HepG2 (cell line): Measurements from ENCODE around the gene CD40. TPM values are rescaled to one million over a fixed set of nuclear protein-coding genes. Genes with fewer than 3 reads are reported as not detected.

Source experiments
- ATAC-seq: fragments of 200-7000 bp; cut with Tn5 transposase; 3 replicates; pipeline ENCODE4 v1.9.1; 2020; ENCODE audit warnings: mild to moderate bottlenecking, moderate library complexity
- BruUV-seq: library from RNA; stranded (reverse); fragments of 400-500 nt; replicated peaks from 2 replicates; lab custom pipeline; 2021; lab: Mats Ljungman, UMichigan
- CTCF ChIA-PET: fragments of 300-600 bp; formaldehyde crosslinking; extraction: SDS; loops from one replicate; lab custom pipeline; 2021; ENCODE audit warnings: low total read pairs, inconsistent platforms, low intra/inter-chr PET ratio; lab: Yijun Ruan, JAX
- POLR2A ChIA-PET: fragments of 350-600 bp; sonication (Branson Sonifier 250); formaldehyde crosslinking; loops from one replicate; lab custom pipeline; 2020; ENCODE audit warnings: antibody characterized with exemption, inconsistent platforms; lab: Yijun Ruan, JAX
- DNase-seq: peaks from one replicate; pipeline ENCODE4 v3.0.0-alpha.2; 2015; ENCODE audit warnings: low spot score
- FAIRE-seq: peaks from 3 replicates; lab custom pipeline; 2011; peaks lifted over from hg19 to GRCh38; lab: Jason Lieb, UNC
- H2AFZ ChIP-seq: one replicate; pipeline ENCODE4 v1.6.1; 2011; ENCODE audit warnings: low read length, inconsistent platforms
- H3K27ac ChIP-seq: fragments of 300-600 bp; 3 replicates; pipeline ENCODE4 v1.8.0; 2011; ENCODE audit warnings: mixed run types, mild to moderate bottlenecking, mixed read lengths, low read length, inconsistent platforms; ENCODE audit not compliant: insufficient read depth; ENCODE audit errors: extremely low read length
- H3K27me3 ChIP-seq, 2 experiments: fragments of 200-600 bp in 1 of 2; 2 replicates in 1 of 2; 3 replicates in 1 of 2; pipeline versions ENCODE4 v1.6.0 to v1.8.0; 2011; ENCODE audit warnings: low read length in 2 of 2, mild to moderate bottlenecking in 2 of 2, moderate library complexity in 2 of 2, inconsistent platforms in 1 of 2; ENCODE audit not compliant: insufficient read depth in 2 of 2, control insufficient read depth in 1 of 2
- H3K36me3 ChIP-seq, 2 experiments: fragments of 200-600 bp in 1 of 2; replicated peaks in 1 of 2; 2 replicates in 1 of 2; 3 replicates in 1 of 2; pipeline versions ENCODE4 v1.5.1 to v1.8.0; 2011; ENCODE audit warnings: low read length in 2 of 2, inconsistent platforms in 1 of 2; ENCODE audit not compliant: insufficient read depth in 2 of 2, control insufficient read depth in 1 of 2
- H3K4me1 ChIP-seq: 2 replicates; pipeline ENCODE4 v1.5.1; 2012; ENCODE audit warnings: low read length, inconsistent platforms; ENCODE audit not compliant: insufficient read depth
- H3K4me2 ChIP-seq: 2 replicates; pipeline ENCODE4 v1.6.0; 2011; ENCODE audit warnings: low read depth, low read length, inconsistent platforms
- H3K4me3 ChIP-seq, 3 experiments: fragments of 200-600 bp in 1 of 3; sonication (generic), shearing (Covaris generic) in 1 of 3; replicated peaks in 1 of 3; 2 replicates each; pipeline ENCODE4 v1.5.1; 2011 to 2016; ENCODE audit warnings: low read length in 3 of 3, inconsistent platforms in 2 of 3, low read depth in 2 of 3, mild to moderate bottlenecking in 2 of 3, control low read depth in 1 of 3, mixed read lengths in 1 of 3; ENCODE audit not compliant: insufficient read depth in 1 of 3
- H3K79me2 ChIP-seq: one replicate; pipeline ENCODE4 v1.6.1; 2011; ENCODE audit warnings: low read length, inconsistent platforms; ENCODE audit not compliant: insufficient read depth
- H3K9ac ChIP-seq: 2 replicates; pipeline ENCODE4 v1.6.0; 2011; ENCODE audit warnings: mild to moderate bottlenecking, low read depth, low read length, inconsistent platforms; ENCODE audit not compliant: insufficient read depth
- H3K9me3 ChIP-seq: 2 replicates; pipeline ENCODE4 v1.5.1; 2012; ENCODE audit warnings: mild to moderate bottlenecking, low read length
- H4K20me1 ChIP-seq: 2 replicates; pipeline ENCODE4 v1.6.0; 2011; ENCODE audit warnings: inconsistent platforms, mild to moderate bottlenecking, low read length, moderate library complexity; ENCODE audit not compliant: insufficient read depth
- KLF13 ChIP-seq: sonication (generic); formaldehyde crosslinking; IDR thresholded peaks from 2 replicates; pipeline ENCODE4 v1.4.0; 2020; ENCODE audit warnings: mild to moderate bottlenecking, missing genetic modification reagents
- MNT ChIP-seq: fragments of 450-650 bp; IDR thresholded peaks from 2 replicates; pipeline ENCODE4 v1.6.1; 2016
- MTF2 ChIP-seq: sonication (generic); formaldehyde crosslinking; IDR thresholded peaks from 2 replicates; pipeline ENCODE4 v1.5.0; 2020; ENCODE audit warnings: missing genetic modification reagents, borderline replicate concordance
- ZMYM3 ChIP-seq: sonication (generic); formaldehyde crosslinking; IDR thresholded peaks from 2 replicates; pipeline ENCODE4 v1.5.1; 2020; ENCODE audit warnings: mild to moderate bottlenecking, missing genetic modification reagents
- ZNF160 ChIP-seq: sonication (generic); formaldehyde crosslinking; IDR thresholded peaks from 2 replicates; pipeline ENCODE4 v1.8.0; 2022; ENCODE audit warnings: mild to moderate bottlenecking, inconsistent platforms, missing genetic modification reagents
- WGBS: methylation state at CpG from one replicate; pipeline ENCODE4 v1.1.6; 2017; ENCODE audit warnings: low lambda C conversion rate; 5-methylcytosine and 5-hydroxymethylcytosine counted together
- in situ Hi-C: cut with HindIII; loops from 2 replicates; pipeline ENCODE4 v1.10.0; 2017; ENCODE audit warnings: low pct_unique_long_range_greater_than_20kb; ENCODE audit not compliant: extremely low pct_ligation_motif_present
- intact Hi-C: fragments of 100-400 bp; cut with micrococcal nuclease; formaldehyde crosslinking; loops from one replicate; pipeline ENCODE4 v1.10.0; 2022; ENCODE audit not compliant: unreplicated experiment
- polyA plus RNA-seq, 8 experiments: library from polyadenylated mRNA; depleted of rRNA in 3 of 8; stranded (reverse) in 7 of 8; unstranded in 1 of 8; fragments of >200 nt; fragmentation: Illumina TruSeq in 4 of 8; extraction: Trizol in 4 of 8; gene quantifications; 2 replicates each; pipeline versions ENCODE4 v1.2.1 to v1.2.3, GENCODE V29; 2011 to 2016; ENCODE audit warnings: low read depth in 4 of 8, missing spikeins in 1 of 8, mixed read lengths in 1 of 8; ENCODE audit not compliant: insufficient read depth in 1 of 8
- total RNA-seq, 5 experiments: library from RNA; depleted of rRNA; stranded (reverse); fragments of >200 nt; fragmentation: Illumina TruSeq; extraction: Trizol; gene quantifications; 2 replicates each; pipeline ENCODE4 v1.2.3, GENCODE V29; 2016; ENCODE audit warnings: low read depth in 1 of 5

CD40 gene
- total and polyA plus RNA-seq, 2 of the 13 experiments (the other 11 are each of a cell fraction or from before 2014, with no cell fraction given) = 4.6 to 13.4 TPM

DNA sequence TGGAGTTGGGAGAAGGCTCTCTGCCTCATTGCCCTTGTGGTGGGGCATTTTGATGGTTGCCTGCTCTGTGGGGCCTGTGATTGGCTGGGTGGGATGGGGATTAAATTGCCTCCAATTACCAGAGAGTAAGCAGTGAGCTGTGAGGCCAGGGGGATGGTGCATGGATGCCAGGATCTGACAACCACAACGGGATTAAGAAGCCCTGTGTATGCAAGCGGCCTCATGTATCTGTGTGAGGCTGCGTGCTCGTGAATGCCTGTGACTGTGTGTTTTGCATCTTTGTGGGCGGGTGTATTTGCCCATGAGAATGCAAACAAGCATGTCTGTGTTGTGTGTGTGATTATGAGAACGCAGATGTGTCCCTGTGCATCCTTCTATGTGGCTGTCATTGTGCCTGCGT lies 46.1 kb downstream of the CD40 start:
- H3K79me2 ChIP-seq = no peaks in the 10 kb centered on the region
- BruUV-seq = no TSS peak
- H3K27me3 ChIP-seq = peaks cover 3 to 27% of the 10 kb centered on the region in 2 experiments; a peak in 2 of 5 replicates

DNA sequence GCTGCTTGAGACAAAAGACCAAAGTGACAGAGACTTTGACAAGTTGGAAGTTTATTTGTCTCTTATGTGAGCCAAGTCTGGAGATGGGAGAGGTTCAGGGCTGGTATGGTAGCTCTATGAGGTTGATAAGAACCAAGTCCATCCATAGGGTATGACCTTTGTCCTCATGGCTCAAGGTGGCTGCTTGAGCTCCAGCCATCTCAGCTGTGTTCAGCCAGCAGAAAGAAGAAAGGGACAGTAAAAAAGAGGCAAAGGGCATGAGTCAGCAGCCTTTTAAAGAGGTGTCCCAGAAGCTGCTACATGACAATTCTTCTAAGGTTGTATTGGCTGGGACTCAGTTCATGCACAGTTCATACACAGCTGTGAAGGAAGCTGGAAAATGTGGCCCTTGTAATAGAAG lies 49.0 kb downstream of the CD40 start:
- POLR2A ChIA-PET = no interaction called here
- BruUV-seq = no TSS peak

More for the DNA sequence above, 46.1 kb downstream of the CD40 start:
- 2% methylated on average over 7 of the region's 7 CpGs for WGBS
- H3K27ac ChIP-seq = no peak overlapping the region
- H4K20me1 ChIP-seq = no peaks in the 10 kb centered on the region
- intact Hi-C loops (no loop called here), in situ Hi-C loops (no loop called here)
- H3K36me3 ChIP-seq = no peaks in the 10 kb centered on the region
- FAIRE-seq = no peak
- H3K9ac ChIP-seq = no peak overlapping the region
- H3K4me3 ChIP-seq = no peak overlapping the region
- TF ChIP-seq ZNF160 (CRISPR knock-in tag) = no peak
- TF ChIP-seq, all 625 proteins: peak for 0
- no peaks in the 10 kb centered on the region for H3K9me3 ChIP-seq
- no peaks in the 10 kb centered on the region for H3K4me1 ChIP-seq
- ChIA-PET CTCF (no interaction called here), POLR2A (no interaction called here)
- DNase-seq (no peak), ATAC-seq (no peak)
- no peak overlapping the region for H2AFZ ChIP-seq
- no peak overlapping the region for H3K4me2 ChIP-seq

DNA sequence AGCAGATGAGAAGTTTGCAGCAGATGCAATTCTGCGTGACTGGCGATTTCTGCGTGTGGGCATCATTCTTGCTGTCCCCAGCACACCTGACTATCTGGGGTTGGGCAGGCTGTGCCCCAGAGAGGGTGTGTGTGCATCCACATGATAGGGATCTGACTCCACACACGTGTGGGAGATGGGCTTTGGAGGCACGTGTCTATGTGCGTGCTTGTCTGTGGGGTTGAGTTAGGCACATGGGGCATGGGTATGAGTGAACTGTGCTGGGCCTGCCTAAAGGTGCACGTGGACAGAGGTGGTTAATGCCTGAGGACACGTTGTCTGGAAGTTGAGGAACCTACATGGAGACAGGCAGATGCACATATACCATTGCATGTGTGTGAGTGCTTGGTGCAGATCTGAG lies 50.3 kb downstream of the CD40 start:
- TF ChIP-seq MNT (peak; percentile 100), MTF2 (CRISPR knock-in tag) (no peak), KLF13 (CRISPR knock-in tag) (0 out of 2 replicates have a peak, but pooled peaks have one; percentile 42)
- no peaks in the 10 kb centered on the region for H4K20me1 ChIP-seq
- ChIA-PET CTCF (no interaction called here), POLR2A (no interaction called here)
- in situ Hi-C loops (no loop called here), intact Hi-C loops (no loop called here)
- no peak for DNase-seq
- H3K79me2 ChIP-seq = no peaks in the 10 kb centered on the region
- no TSS peak for BruUV-seq
- H2AFZ ChIP-seq = no peak overlapping the region
- no peaks in the 10 kb centered on the region for H3K4me1 ChIP-seq
- no peak overlapping the region for H3K4me3 ChIP-seq
- peaks cover 4 to 39% of the 10 kb centered on the region in 2 experiments; a peak in 3 of 5 replicates for H3K27me3 ChIP-seq
- no peak for ATAC-seq
- no peaks in the 10 kb centered on the region for H3K9me3 ChIP-seq
- H3K36me3 ChIP-seq = no peaks in the 10 kb centered on the region
- WGBS = 0% methylated on average over 8 of the region's 8 CpGs
- H3K4me2 ChIP-seq = no peak overlapping the region
- no peak overlapping the region for H3K27ac ChIP-seq
- FAIRE-seq = no peak
- H3K9ac ChIP-seq = no peak overlapping the region

More for the DNA sequence above, 49.0 kb downstream of the CD40 start:
- in situ Hi-C loops = no loop called here
- H2AFZ ChIP-seq = no peak overlapping the region
- no peaks in the 10 kb centered on the region for H3K79me2 ChIP-seq
- ATAC-seq = no peak
- H3K9ac ChIP-seq = no peak overlapping the region
- DNase-seq = no peak
- no peaks in the 10 kb centered on the region for H3K9me3 ChIP-seq
- peak; percentile 53; the same call in 1 of the 2 replicates for TF ChIP-seq ZMYM3
- no peak for TF ChIP-seq ZNF160 (CRISPR knock-in tag)
- TF ChIP-seq, all 625 proteins: peak for 1
- H3K27ac ChIP-seq = no peak overlapping the region
- no peaks in the 10 kb centered on the region for H3K4me1 ChIP-seq
- H3K4me3 ChIP-seq = no peak overlapping the region
- FAIRE-seq = no peak
- CTCF ChIA-PET = no interaction called here
- peaks cover 4 to 36% of the 10 kb centered on the region in 2 experiments; a peak in 3 of 5 replicates for H3K27me3 ChIP-seq
- no peaks in the 10 kb centered on the region for H4K20me1 ChIP-seq
- no peaks in the 10 kb centered on the region for H3K36me3 ChIP-seq
- no peak overlapping the region for H3K4me2 ChIP-seq
- intact Hi-C loops = no loop called here
